ENCODE results near the gene DBT.

Gene DBT

GRCh38 chr1:100188617-100189016, 61.0 kb downstream of the DBT start:
- no peak for DNase-seq (ENCODE audit: low spot score)

- no peak for DNase-seq (ENCODE audit: low spot score)
Measured at GRCh38 chr1:100187912-100188311, 61.7 kb downstream of the DBT start.

GRCh38 chr1:100184536-100184935, 65.1 kb downstream of the DBT start:
- no peak for DNase-seq (ENCODE audit: low spot score)

- DNase-seq (ENCODE audit: low spot score): no peak
Measured at GRCh38 chr1:100183370-100183769, 66.3 kb downstream of the DBT start.

GRCh38 chr1:100178091-100178490, 71.5 kb downstream of the DBT start, which contains the start of gene LRRC39:
Gene LRRC39 (minus strand): TSS chr1:100178256. CDS start chr1:100168516, 9,740 bp downstream.
- no peak for DNase-seq (ENCODE audit: low spot score)

GRCh38 chr1:100177295-100178041, 72.2 kb downstream of the DBT start:
- DNase-seq (ENCODE audit: low spot score): no peak

- no peak for DNase-seq (ENCODE audit: low spot score)
Measured at GRCh38 chr1:100168051-100168450, 81.6 kb downstream of the DBT start.

- DNase-seq (ENCODE audit: low spot score): no peak
Measured at GRCh38 chr1:100164702-100165101, 84.9 kb downstream of the DBT start.

- no peak for DNase-seq (ENCODE audit: low spot score)
Measured at GRCh38 chr1:100164216-100164615, 85.4 kb downstream of the DBT start.

GRCh38 chr1:100162881-100163280, 86.8 kb downstream of the DBT start:
- DNase-seq (ENCODE audit: low spot score): no peak

GRCh38 chr1:100152271-100152670, 97.4 kb downstream of the DBT start:
- no peak for DNase-seq (ENCODE audit: low spot score)

GRCh38 chr1:100151679-100152078, 98.0 kb downstream of the DBT start:
- DNase-seq (ENCODE audit: low spot score): no peak

- DNase-seq (ENCODE audit: low spot score): no peak
Measured at GRCh38 chr1:100147875-100148274, 101.8 kb downstream of the DBT start.

GRCh38 chr1:100146958-100147357, 102.7 kb downstream of the DBT start:
- no peak for DNase-seq (ENCODE audit: low spot score)

- no peak for DNase-seq (ENCODE audit: low spot score)
Measured at GRCh38 chr1:100145116-100145515, 104.5 kb downstream of the DBT start.

- no peak for DNase-seq (ENCODE audit: low spot score)
Measured at GRCh38 chr1:100142343-100142742, 107.3 kb downstream of the DBT start.

GRCh38 chr1:100141192-100141591, 108.4 kb downstream of the DBT start:
- DNase-seq (ENCODE audit: low spot score): no peak

GRCh38 chr1:100137602-100138001, 112.0 kb downstream of the DBT start:
- DNase-seq (ENCODE audit: low spot score): no peak

Data from left forelimb (tissue), 1 donor.